ENCODE results near the gene AGRN.
"Not testable (repeated sequence)": the region's sequence is repeated elsewhere in the genome, so short reads cannot be mapped to it uniquely, and the experiment has no call there.

- not testable (repeated sequence) for TF ChIP-seq POLR2A, CTCF (IDR thresholded peaks at IDR 0.05)
Measured at GRCh38 chr1:1017397-1018320, 2.3 kb upstream of the AGRN start.

All from thyroid gland (tissue), 4 donors.